ENCODE data around the gene FGF6.

Gene FGF6

GRCh38 chr12:4438834-4439596, 6.6 kb downstream of the FGF6 start:
- Mint-ChIP-seq H3K4me1 (peaks cover 70% of the 10 kb centered on the region), H3K4me3 (no peak overlapping the region), H3K27me3 (ENCODE audit: low read depth, poor library complexity) (no peaks in the 10 kb centered on the region), H3K9me3 (no peaks in the 10 kb centered on the region), H3K27ac (peak overlapping the region; percentile 46), H3K36me3 (ENCODE audit: low read depth) (no peaks in the 10 kb centered on the region)
- TF ChIP-seq CTCF (IDR thresholded peaks at IDR 0.05): no peak
- DNase-seq: no peak

- H3K27ac Mint-ChIP-seq: no peak overlapping the region
- no peaks in the 10 kb centered on the region for H3K9me3 Mint-ChIP-seq
- no peak overlapping the region for H3K4me3 Mint-ChIP-seq
- no peaks in the 10 kb centered on the region for H3K27me3 Mint-ChIP-seq (ENCODE audit: low read depth, poor library complexity)
- DNase-seq: no peak
- H3K4me1 Mint-ChIP-seq: peaks cover 55% of the 10 kb centered on the region
- H3K36me3 Mint-ChIP-seq (ENCODE audit: low read depth): no peaks in the 10 kb centered on the region
- no peak for TF ChIP-seq CTCF (IDR thresholded peaks at IDR 0.05)
Observed at GRCh38 chr12:4435537-4435936, 10.1 kb downstream of the FGF6 start.

- Mint-ChIP-seq H3K27me3 (ENCODE audit: low read depth, poor library complexity) (no peaks in the 10 kb centered on the region), H3K4me1 (peaks cover 49% of the 10 kb centered on the region), H3K27ac (peak overlapping the region; percentile 48), H3K36me3 (ENCODE audit: low read depth) (no peaks in the 10 kb centered on the region), H3K9me3 (no peaks in the 10 kb centered on the region), H3K4me3 (no peak overlapping the region)
- no peak for DNase-seq
- no peak for TF ChIP-seq CTCF (IDR thresholded peaks at IDR 0.05)
Observed at GRCh38 chr12:4434706-4435425, 10.7 kb downstream of the FGF6 start.

GRCh38 chr12:4434301-4434700, 11.3 kb downstream of the FGF6 start:
- no peak for DNase-seq

GRCh38 chr12:4433745-4434058, 11.9 kb downstream of the FGF6 start:
- Mint-ChIP-seq H3K9me3 (no peaks in the 10 kb centered on the region), H3K27me3 (ENCODE audit: low read depth, poor library complexity) (peaks cover 3% of the 10 kb centered on the region), H3K27ac (peak overlapping the region; percentile 22), H3K36me3 (ENCODE audit: low read depth) (no peaks in the 10 kb centered on the region), H3K4me3 (no peak overlapping the region), H3K4me1 (peaks cover 37% of the 10 kb centered on the region)
- TF ChIP-seq CTCF (IDR thresholded peaks at IDR 0.05): no peak
- no peak for DNase-seq

More at GRCh38 chr12:4434301-4434700, 11.3 kb downstream of the FGF6 start:
- H3K4me1 Mint-ChIP-seq: peaks cover 43% of the 10 kb centered on the region
- peaks cover 3% of the 10 kb centered on the region for H3K27me3 Mint-ChIP-seq (ENCODE audit: low read depth, poor library complexity)
- no peak for TF ChIP-seq CTCF (IDR thresholded peaks at IDR 0.05)
- no peak overlapping the region for H3K4me3 Mint-ChIP-seq
- H3K9me3 Mint-ChIP-seq: no peaks in the 10 kb centered on the region
- no peaks in the 10 kb centered on the region for H3K36me3 Mint-ChIP-seq (ENCODE audit: low read depth)
- H3K27ac Mint-ChIP-seq: peak overlapping the region; percentile 62
